Measurements from ENCODE around the gene RMND1. TPM values are rescaled to one million over a fixed set of nuclear protein-coding genes. Genes with fewer than 3 reads are reported as not detected.

RMND1 gene
- total RNA-seq, 2 experiments from 2014 or later = 14.4 to 18.5 TPM

DNA sequence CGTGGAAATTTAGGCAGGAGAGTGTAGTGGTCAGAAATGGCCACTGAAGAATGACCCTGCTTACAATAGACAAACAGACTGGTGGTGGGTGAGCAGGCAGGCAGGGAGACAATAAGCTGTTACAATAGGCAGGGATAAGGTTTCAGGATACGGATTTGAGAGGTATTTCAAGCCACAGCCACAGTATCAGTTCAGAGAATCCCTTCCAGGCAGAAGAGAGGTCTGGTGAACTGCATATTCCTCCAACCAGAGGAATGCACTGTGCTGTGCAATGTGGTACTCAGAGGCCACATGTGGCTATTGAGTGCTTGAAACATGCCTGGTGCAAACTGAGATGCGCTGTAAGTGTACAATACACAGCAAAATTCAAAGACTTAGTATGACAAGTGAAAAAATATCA, 20.6 kb downstream of the RMND1 start:
- H3K36me3 Mint-ChIP-seq (ENCODE audit: low read depth) = peaks cover 35% of the 10 kb centered on the region
- H3K4me3 Mint-ChIP-seq = no peak overlapping the region

DNA sequence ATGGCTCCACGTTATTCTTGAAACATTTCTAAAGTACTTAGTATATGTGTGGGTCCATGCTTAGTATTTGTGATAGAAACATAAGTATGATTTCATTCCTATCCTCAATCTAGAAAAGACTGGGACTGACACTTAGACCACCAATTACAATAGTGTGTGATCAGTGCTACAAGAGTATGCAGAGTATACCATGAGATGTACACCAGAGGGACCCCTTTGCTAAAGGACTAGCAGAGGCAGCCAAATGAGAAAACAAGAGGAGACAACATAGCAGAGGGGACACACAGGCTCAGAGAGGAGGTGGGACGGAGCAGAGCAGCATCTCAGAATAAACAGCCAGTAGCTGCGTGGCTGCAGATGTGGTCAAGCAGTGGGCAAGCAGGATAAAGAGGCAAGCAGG, 21.0 kb downstream of the RMND1 start:
- Mint-ChIP-seq H3K36me3 (ENCODE audit: low read depth) (peaks cover 39% of the 10 kb centered on the region), H3K4me3 (no peak overlapping the region), H3K9me3 (no peaks in the 10 kb centered on the region), H3K4me1 (no peaks in the 10 kb centered on the region), H3K27ac (no peak overlapping the region), H3K27me3 (no peaks in the 10 kb centered on the region)
- DNase-seq = no peak
- POLR2A ChIA-PET = no interaction called here
- CTCF ChIA-PET = no interaction called here

More for the DNA sequence above, 20.6 kb downstream of the RMND1 start:
- no peaks in the 10 kb centered on the region for H3K9me3 Mint-ChIP-seq
- no peaks in the 10 kb centered on the region for H3K27me3 Mint-ChIP-seq
- no peaks in the 10 kb centered on the region for H3K4me1 Mint-ChIP-seq
- no peak for DNase-seq
- H3K27ac Mint-ChIP-seq = no peak overlapping the region
- ChIA-PET POLR2A (no interaction called here), CTCF (no interaction called here)

DNA sequence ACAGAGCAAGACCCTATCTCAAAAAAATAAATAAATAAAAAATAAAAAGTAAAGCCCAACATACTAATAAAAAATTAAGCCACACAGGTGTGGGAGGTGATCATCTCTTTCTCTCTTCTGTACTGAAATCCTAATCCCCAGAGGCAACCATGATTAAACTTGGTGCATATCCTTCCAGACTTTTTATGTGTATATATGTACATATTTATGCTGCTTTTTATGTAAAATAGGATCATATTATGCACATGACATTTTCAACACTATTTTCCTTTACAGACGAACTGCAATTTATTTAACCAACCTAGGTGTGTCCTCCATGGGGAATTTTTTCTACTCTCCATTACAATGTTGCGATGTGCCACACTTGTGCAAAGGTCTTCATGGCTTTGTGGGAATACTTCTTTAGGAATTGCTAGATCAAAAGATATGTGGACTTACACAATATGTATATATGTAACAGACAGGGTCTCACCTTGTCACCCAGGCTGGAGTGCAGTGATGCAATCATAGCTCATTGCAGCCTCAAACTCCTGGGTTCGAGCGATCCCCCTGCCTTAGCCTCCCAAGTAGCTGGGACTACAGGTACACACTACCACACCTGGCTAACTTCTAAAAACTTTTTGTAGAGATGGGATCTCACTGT, 23.7 kb downstream of the RMND1 start:
- Mint-ChIP-seq H3K27me3 (no peaks in the 10 kb centered on the region), H3K4me1 (no peaks in the 10 kb centered on the region), H3K36me3 (ENCODE audit: low read depth) (peaks cover 46% of the 10 kb centered on the region), H3K9me3 (no peaks in the 10 kb centered on the region), H3K27ac (no peak overlapping the region), H3K4me3 (no peak overlapping the region)
- POLR2A ChIA-PET = no interaction called here
- no peak for DNase-seq
- CTCF ChIA-PET = no interaction called here

DNA sequence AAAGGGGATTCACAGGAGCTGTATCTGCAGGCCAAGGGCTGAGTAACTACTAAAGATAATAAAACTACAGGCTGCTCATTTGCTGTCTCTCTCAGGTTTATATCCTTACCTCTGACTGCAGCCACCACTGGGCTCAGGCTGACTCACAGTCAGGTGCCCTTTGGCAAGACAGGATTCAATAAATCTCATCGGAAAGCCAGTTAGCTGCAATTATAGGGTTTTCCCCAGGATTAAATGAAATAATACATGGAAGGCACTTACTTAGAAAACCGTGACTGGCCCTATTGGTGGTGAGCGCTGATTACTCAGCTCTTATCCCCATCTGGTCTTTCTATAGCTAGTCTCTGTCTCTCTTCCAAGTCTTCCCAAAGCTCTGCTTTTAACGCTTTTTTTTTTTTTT, 26.4 kb downstream of the RMND1 start:
- Mint-ChIP-seq H3K9me3 (no peaks in the 10 kb centered on the region), H3K27ac (no peak overlapping the region), H3K4me1 (no peaks in the 10 kb centered on the region), H3K4me3 (no peak overlapping the region), H3K36me3 (ENCODE audit: low read depth) (peaks cover 34% of the 10 kb centered on the region), H3K27me3 (no peaks in the 10 kb centered on the region)
- DNase-seq = no peak
- ChIA-PET CTCF (no interaction called here), POLR2A (no interaction called here)

DNA sequence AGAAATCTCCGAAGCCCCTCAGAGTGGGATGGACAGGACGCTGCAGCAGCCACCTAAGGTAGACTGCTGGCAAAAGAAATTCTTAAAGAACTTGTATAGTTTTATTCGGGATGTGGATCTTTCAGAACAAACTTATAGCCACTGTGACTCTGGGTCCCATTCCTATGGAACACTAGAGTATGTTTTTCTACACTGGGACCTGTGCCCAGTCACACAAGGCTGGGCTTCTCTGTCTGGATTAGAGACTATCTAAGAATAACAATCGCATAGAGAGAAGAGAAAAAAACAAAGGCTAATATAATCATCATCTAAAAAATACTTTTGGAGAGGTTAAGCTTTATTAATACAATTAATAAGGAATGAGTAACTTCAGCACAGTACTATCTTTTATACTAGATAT, 28.9 kb downstream of the RMND1 start:
- no peak for DNase-seq
- H3K27ac Mint-ChIP-seq = no peak overlapping the region
- no peak overlapping the region for H3K4me3 Mint-ChIP-seq
- peaks cover 26% of the 10 kb centered on the region for H3K36me3 Mint-ChIP-seq (ENCODE audit: low read depth)
- CTCF ChIA-PET = no interaction called here
- H3K27me3 Mint-ChIP-seq = no peaks in the 10 kb centered on the region
- H3K4me1 Mint-ChIP-seq = no peaks in the 10 kb centered on the region
- H3K9me3 Mint-ChIP-seq = no peaks in the 10 kb centered on the region
- POLR2A ChIA-PET = no interaction called here

DNA sequence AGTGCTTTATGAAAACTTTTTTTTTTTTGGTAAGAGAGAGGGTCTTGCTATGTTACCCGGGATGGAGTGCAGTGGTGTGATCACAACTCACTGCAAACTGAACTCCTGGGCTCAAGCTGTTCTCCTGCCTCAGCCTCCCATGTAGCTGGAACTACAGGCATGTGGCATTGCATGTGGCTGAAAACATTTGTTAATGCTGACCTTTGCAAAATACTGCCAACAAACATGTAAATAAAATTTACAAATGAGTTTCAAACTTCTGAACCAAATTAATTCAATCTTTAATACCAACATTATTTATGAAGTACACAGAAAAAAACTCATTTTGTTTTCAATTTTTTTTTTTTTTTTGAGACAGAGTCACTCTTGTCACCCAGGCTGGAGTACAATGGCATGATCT, 34.4 kb downstream of the RMND1 start:
- Mint-ChIP-seq H3K27ac (no peak overlapping the region), H3K36me3 (ENCODE audit: low read depth) (peaks cover 50% of the 10 kb centered on the region), H3K4me3 (no peak overlapping the region), H3K27me3 (no peaks in the 10 kb centered on the region), H3K9me3 (peaks cover 12% of the 10 kb centered on the region), H3K4me1 (peaks cover 22% of the 10 kb centered on the region)
- POLR2A ChIA-PET = no interaction called here
- DNase-seq = no peak
- CTCF ChIA-PET = interaction anchor here (1.0 kb wide), 1 partner anchor 11 kb away, joined by 3 read pairs; no protein-coding TSS in a partner anchor

DNA sequence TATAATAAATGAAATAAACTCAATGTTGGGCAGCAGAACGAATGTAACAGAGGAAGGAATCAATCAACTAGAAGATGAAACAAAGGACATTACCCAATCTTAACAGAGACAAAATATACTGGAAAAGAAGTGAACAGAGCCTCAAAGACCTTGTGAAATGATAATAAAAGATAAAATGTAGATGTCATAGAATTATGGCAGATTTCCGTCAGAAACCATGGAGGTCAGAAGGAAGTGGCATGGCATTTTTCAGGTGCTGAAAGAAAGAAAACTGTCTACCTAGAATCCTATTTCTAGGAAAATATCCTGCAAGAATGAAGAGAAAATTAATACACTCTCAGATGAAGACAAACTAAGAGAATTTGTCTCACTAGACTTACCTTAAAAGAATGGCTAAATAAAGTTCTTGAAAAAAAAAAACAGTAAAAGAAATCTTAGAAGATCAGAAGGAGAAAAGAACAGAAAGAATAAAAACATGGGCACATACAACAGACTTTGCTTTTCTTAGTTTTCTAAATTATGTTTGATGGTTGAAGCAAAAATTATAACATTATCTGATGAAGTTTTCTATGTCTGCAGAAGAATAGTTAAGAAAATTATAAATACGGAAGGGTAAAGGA, 37.2 kb downstream of the RMND1 start:
- Mint-ChIP-seq H3K4me3 (no peak overlapping the region), H3K36me3 (ENCODE audit: low read depth) (peaks cover 59% of the 10 kb centered on the region), H3K27me3 (no peaks in the 10 kb centered on the region), H3K27ac (no peak overlapping the region), H3K9me3 (peaks cover 12% of the 10 kb centered on the region), H3K4me1 (peaks cover 24% of the 10 kb centered on the region)
- ChIA-PET CTCF (interaction anchor here (1.0 to 1.4 kb wide), 2 partner anchors 10 to 26 kb away, joined by 3 to 4 read pairs; no protein-coding TSS in a partner anchor), POLR2A (no interaction called here)
- DNase-seq = no peak

DNA sequence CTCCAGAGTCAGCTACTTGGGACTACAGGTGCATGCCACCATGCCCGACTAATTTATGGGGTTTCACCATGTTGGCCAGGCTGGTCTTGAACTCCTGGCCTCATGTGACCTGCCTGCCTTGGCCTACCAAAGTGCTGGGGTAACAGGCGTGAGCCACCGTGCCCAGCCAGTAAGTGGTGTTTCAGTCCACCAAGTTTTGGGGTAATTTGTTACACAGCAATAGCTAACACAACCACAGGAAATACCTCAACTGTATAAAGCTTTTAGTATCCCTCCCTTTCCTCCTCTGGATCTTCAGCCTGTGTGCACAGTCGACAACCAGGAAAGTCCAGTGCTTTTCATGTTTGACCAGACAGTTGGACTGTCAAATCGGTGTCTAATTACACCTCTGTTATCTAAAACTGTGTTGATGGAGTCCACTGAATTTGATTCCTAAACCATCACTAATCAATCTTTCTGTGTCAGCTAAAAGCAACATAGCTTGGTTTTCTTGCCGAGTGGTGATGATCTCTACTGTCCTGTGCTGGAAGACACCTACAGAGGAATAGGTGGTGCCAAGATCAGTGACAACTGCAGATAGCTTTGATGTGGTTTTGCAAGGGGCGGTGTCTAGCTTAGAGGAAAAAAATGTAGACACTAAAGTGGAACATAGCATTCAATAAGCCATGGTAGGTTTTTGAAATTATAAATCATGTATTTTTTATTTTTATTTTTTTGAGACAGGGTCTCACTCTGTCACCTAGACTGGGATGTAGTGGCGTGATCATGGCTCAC, 38.4 kb downstream of the RMND1 start:
- Mint-ChIP-seq H3K27ac (peak overlapping the region; percentile 77), H3K4me1 (peaks cover 24% of the 10 kb centered on the region), H3K4me3 (peak overlapping the region; percentile 1), H3K36me3 (ENCODE audit: low read depth) (peaks cover 70% of the 10 kb centered on the region), H3K27me3 (no peaks in the 10 kb centered on the region), H3K9me3 (peaks cover 12% of the 10 kb centered on the region)
- ChIA-PET CTCF (interaction anchor here (0.7 to 1.4 kb wide), 3 partner anchors 22 to 27 kb away, joined by 3 to 4 read pairs (median 3); no protein-coding TSS in a partner anchor), POLR2A (interaction anchor here (0.6 kb wide), 1 partner anchor 28 kb away, joined by 4 read pairs; no protein-coding TSS in a partner anchor)
- peak; percentile 79 for DNase-seq

DNA sequence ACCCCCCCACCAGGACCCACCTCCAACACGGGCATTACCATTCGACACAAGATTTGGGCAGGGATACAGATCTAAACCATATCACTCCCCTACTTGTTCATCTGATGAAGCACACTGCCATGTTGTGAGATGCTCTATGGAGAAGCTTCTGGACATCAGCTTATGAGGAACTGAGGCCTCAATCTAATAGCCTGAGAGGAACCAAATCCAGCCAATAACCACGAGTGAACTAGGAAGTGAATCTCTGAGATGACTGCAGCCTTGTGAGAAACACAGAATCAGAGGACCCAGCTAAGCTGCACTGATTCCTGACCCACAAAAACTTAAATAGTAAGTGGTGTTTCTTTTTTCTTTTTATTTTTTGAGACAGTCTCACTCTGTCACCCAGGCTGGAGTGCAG, 39.0 kb downstream of the RMND1 start:
- H3K27me3 Mint-ChIP-seq = no peaks in the 10 kb centered on the region
- POLR2A ChIA-PET = no interaction called here
- DNase-seq = no peak
- H3K36me3 Mint-ChIP-seq (ENCODE audit: low read depth) = peaks cover 71% of the 10 kb centered on the region
- H3K4me1 Mint-ChIP-seq = peaks cover 24% of the 10 kb centered on the region
- CTCF ChIA-PET = interaction anchor here (1.0 kb wide), 1 partner anchor 23 kb away, joined by 3 read pairs; no protein-coding TSS in a partner anchor
- peak overlapping the region; percentile 1 for H3K27ac Mint-ChIP-seq
- peaks cover 12% of the 10 kb centered on the region for H3K9me3 Mint-ChIP-seq
- H3K4me3 Mint-ChIP-seq = no peak overlapping the region

DNA sequence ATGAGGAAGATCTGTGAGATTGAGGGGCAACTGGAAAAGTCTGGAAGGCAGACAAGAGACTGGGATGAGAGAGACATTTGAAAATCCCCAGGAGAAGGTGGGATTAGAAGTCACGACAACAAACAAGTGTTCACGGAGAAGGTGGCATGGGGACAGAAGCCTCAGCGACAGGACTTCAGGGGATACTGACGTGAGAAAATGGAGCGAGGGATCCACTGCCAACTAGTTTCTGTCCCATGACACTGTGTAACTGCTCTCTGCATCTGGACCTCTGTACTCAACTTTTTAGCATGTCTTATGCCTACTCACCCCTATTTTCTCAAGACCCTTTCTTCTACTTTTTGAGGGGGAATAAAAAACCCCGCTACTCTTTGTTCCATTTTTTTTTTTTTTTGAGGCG, 42.2 kb downstream of the RMND1 start:
- Mint-ChIP-seq H3K27ac (no peak overlapping the region), H3K4me3 (no peak overlapping the region), H3K9me3 (peaks cover 12% of the 10 kb centered on the region), H3K27me3 (no peaks in the 10 kb centered on the region), H3K36me3 (ENCODE audit: low read depth) (peaks cover 62% of the 10 kb centered on the region), H3K4me1 (peaks cover 32% of the 10 kb centered on the region)
- DNase-seq = no peak
- POLR2A ChIA-PET = no interaction called here
- CTCF ChIA-PET = interaction anchor here (1.2 kb wide), 1 partner anchor 52 kb away, joined by 3 read pairs; no protein-coding TSS in a partner anchor

DNA sequence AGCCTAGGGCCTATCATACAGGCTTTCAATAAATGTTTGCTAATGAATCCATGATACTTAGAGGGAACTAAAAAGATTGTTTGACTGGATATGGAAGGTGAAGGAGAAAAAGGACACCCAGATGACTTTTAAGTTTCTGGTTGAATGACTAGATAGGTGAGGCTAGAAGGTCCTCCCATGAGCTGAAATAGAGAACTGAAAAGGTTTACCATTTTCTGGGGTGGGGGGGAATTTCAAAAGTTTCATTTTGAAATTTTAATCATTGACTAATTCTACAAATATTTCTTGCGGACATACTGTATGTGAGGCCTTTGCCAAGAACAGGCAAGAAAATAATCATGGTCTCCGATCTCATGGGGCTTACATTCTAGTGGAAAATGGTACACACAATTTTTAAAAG, 42.7 kb downstream of the RMND1 start:
- ChIA-PET POLR2A (no interaction called here), CTCF (no interaction called here)
- no peak overlapping the region for H3K4me3 Mint-ChIP-seq
- DNase-seq = no peak
- peaks cover 28% of the 10 kb centered on the region for H3K4me1 Mint-ChIP-seq
- peaks cover 61% of the 10 kb centered on the region for H3K36me3 Mint-ChIP-seq (ENCODE audit: low read depth)
- no peaks in the 10 kb centered on the region for H3K27me3 Mint-ChIP-seq
- H3K27ac Mint-ChIP-seq = no peak overlapping the region
- H3K9me3 Mint-ChIP-seq = peaks cover 8% of the 10 kb centered on the region

DNA sequence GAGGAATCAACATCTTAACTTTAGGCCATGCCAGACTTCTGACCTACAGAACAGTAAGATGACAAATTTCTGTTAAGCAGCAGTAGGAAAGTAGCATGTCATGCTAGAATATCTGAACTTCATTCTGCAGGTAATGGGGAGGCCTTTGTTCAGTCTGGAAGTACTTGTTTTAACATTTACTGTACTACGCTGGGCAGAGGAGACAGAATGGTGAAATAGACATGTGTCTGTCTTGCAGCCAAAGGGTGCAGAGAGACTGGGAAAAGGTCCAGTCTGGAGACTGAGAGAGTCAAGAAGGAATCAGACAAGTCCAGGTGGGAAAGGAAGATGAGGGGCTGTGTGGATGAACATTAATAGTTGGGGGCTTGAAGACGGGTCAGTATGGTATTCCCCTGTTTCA, 43.1 kb downstream of the RMND1 start:
- Mint-ChIP-seq H3K27ac (peak overlapping the region; percentile 55), H3K4me3 (no peak overlapping the region), H3K36me3 (ENCODE audit: low read depth) (peaks cover 59% of the 10 kb centered on the region), H3K4me1 (peaks cover 25% of the 10 kb centered on the region), H3K27me3 (no peaks in the 10 kb centered on the region), H3K9me3 (peaks cover 6% of the 10 kb centered on the region)
- ChIA-PET CTCF (no interaction called here), POLR2A (no interaction called here)
- no peak for DNase-seq

DNA sequence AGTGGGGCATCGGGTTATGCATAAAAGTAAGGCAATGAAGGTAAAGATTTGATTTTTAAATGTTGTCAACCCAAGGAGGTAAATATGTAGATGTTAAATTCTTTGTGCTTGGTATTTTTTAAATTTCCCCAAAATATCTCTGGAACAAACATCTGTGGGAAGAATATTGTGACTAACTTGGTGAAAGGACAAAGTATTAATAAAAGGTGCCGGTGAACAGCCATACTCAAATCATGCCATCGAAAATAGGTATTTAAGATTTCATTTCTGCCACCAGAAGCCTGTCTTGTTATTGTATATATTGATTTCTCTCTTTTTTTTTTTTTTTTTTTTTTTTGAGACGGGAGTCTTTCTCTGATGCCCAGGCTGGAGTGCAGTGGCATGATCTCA, 48.0 kb downstream of the RMND1 start:
- ChIA-PET CTCF (interaction anchor here (3.9 kb wide), 1 partner anchor 10 kb away, joined by 17 read pairs; no protein-coding TSS in a partner anchor), POLR2A (no interaction called here)
- H3K4me1 Mint-ChIP-seq = peaks cover 35% of the 10 kb centered on the region
- H3K4me3 Mint-ChIP-seq = no peak overlapping the region
- no peak overlapping the region for H3K27ac Mint-ChIP-seq
- no peaks in the 10 kb centered on the region for H3K9me3 Mint-ChIP-seq
- peaks cover 35% of the 10 kb centered on the region for H3K36me3 Mint-ChIP-seq (ENCODE audit: low read depth)
- no peaks in the 10 kb centered on the region for H3K27me3 Mint-ChIP-seq
- DNase-seq = no peak

Measured in activated CD4-positive, alpha-beta T cell treated with anti-CD3 and anti-CD28 coated beads, Interleukin-2, amount 10 ng/mL, durations not matched to agents 7 days and 5 days (primary cell).